LNCaP clone FGC (cell line): ENCODE data around the gene NKAIN4.
A peak's percentile ranks its signal among the peaks of the same experiment; 100 is the strongest.

Experiments used
- DNase-seq: peaks from one replicate; pipeline ENCODE4 v3.0.0-alpha.2; 2011; ENCODE audit warnings: low read depth
- H3K4me3 ChIP-seq: 2 replicates; pipeline ENCODE4 v1.5.1; 2011; ENCODE audit warnings: mild to moderate bottlenecking, low read depth, low read length, control low read depth
- CTCF ChIP-seq: IDR thresholded peaks from 2 replicates; pipeline ENCODE4 v1.5.1; 2012; ENCODE audit warnings: mild to moderate bottlenecking; ENCODE audit not compliant: control insufficient read depth, insufficient read depth; ENCODE audit errors: extremely low read depth

Gene NKAIN4

GRCh38 chr20:63293456-63293855 is 39.2 kb upstream of the NKAIN4 start:
- H3K4me3 ChIP-seq, result no peak overlapping the region
- no peak for DNase-seq
- TF ChIP-seq CTCF, result no peak

- no peak for TF ChIP-seq CTCF
- no peak for DNase-seq
- no peak within 1 kb of the TSS for H3K4me3 ChIP-seq
Observed at GRCh38 chr20:63292904-63293303, 38.6 kb upstream of the NKAIN4 start, which contains the start of gene COL20A1. Gene COL20A1 (plus strand): TSS chr20:63293186. CDS start chr20:63295108, 1,922 bp downstream.

- TF ChIP-seq CTCF, result no peak
- no peak for DNase-seq
- H3K4me3 ChIP-seq, result no peak overlapping the region
Observed at GRCh38 chr20:63292292-63292701, 38.0 kb upstream of the NKAIN4 start.

- H3K4me3 ChIP-seq, result no peak overlapping the region
- TF ChIP-seq CTCF, result no peak
- no peak for DNase-seq
Observed at GRCh38 chr20:63291811-63292210, 37.5 kb upstream of the NKAIN4 start.

GRCh38 chr20:63290677-63291472 is 36.6 kb upstream of the NKAIN4 start:
- peak; percentile 64 for TF ChIP-seq CTCF
- DNase-seq, result no peak
- H3K4me3 ChIP-seq, result no peak overlapping the region

GRCh38 chr20:63290136-63290676 is 35.9 kb upstream of the NKAIN4 start:
- no peak overlapping the region for H3K4me3 ChIP-seq
- TF ChIP-seq CTCF, result no peak
- no peak for DNase-seq
